Loucy (cell line): Measurements from ENCODE around the gene NPEPL1.

Source experiments
- CTCF ChIP-seq: fragments of 200-600 bp; sonication (generic); conservative IDR thresholded peaks from 2 replicates; pipeline ENCODE4 v1.5.1; 2014; ENCODE audit warnings: mild to moderate bottlenecking, antibody characterized with exemption, low read length
- EZH2phosphoT487 ChIP-seq: fragments of 200-600 bp; IDR thresholded peaks from 2 replicates; pipeline ENCODE4 v1.6.1; 2018; ENCODE audit warnings: antibody characterized with exemption, mild to moderate bottlenecking, moderate library complexity, borderline replicate concordance

- TF ChIP-seq CTCF (no peak), EZH2phosphoT487 (no peak)
These were observed 25.9 kb upstream of the NPEPL1 start for GRCh38 chr20:58666702-58667101.
